ENCODE results near the gene CA4. TPM values are rescaled to one million over a fixed set of nuclear protein-coding genes. Genes with fewer than 3 reads are reported as not detected.
A peak's percentile ranks its signal among the peaks of the same experiment; 100 is the strongest.
"Not testable (repeated sequence)": the region's sequence is repeated elsewhere in the genome, so short reads cannot be mapped to it uniquely, and the experiment has no call there.

The CA4 gene
- not detected in 3 replicates for total RNA-seq
- long read RNA-seq, result 0 reads

- Mint-ChIP-seq H3K4me3 (ENCODE audit: unreplicated experiment) (peak within 1 kb of the TSS; percentile 51), H3K27ac (ENCODE audit: unreplicated experiment) (no peak within 1 kb of the TSS), H3K4me1 (ENCODE audit: low read depth) (peaks cover 18% of the 10 kb centered on the region), H3K9me3 (ENCODE audit: low read depth) (no peaks in the 10 kb centered on the region), H3K27me3 (ENCODE audit: low read depth) (peaks cover 51% of the 10 kb centered on the region), H3K36me3 (ENCODE audit: low read depth) (no peaks in the 10 kb centered on the region)
- TF ChIP-seq, protein P1, sequence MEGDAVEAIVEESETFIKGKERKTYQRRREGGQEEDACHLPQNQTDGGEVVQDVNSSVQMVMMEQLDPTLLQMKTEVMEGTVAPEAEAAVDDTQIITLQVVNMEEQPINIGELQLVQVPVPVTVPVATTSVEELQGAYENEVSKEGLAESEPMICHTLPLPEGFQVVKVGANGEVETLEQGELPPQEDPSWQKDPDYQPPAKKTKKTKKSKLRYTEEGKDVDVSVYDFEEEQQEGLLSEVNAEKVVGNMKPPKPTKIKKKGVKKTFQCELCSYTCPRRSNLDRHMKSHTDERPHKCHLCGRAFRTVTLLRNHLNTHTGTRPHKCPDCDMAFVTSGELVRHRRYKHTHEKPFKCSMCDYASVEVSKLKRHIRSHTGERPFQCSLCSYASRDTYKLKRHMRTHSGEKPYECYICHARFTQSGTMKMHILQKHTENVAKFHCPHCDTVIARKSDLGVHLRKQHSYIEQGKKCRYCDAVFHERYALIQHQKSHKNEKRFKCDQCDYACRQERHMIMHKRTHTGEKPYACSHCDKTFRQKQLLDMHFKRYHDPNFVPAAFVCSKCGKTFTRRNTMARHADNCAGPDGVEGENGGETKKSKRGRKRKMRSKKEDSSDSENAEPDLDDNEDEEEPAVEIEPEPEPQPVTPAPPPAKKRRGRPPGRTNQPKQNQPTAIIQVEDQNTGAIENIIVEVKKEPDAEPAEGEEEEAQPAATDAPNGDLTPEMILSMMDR (IDR thresholded peaks at IDR 0.05), result no peak
- DNase-seq (ENCODE audit: low spot score), result no peak
Observed at GRCh38 chr17:60149691-60150582, at the start of gene CA4. TSS of gene CA4 (plus strand) at chr17:60149973. CDS start at chr17:60150035, 62 bp downstream.

DNA sequence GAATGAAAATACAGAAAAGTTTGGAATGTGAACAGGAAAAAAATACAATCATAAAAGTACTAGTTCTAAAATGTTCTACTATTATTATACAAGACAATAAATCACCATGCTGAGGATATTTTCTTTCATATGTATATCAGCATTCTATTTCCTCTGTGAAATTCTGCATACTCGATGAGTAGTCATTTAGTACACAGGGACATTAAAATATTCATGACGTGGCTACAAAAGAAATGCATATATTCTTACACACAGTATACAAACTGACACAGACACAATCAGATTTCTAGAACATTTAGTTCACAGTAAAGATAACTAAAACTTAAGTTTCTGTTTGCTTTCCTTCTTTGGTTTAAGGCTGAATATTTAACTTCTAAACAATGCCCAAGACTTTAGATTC, 49.2 kb upstream of the CA4 start:
- not testable (repeated sequence) for H3K9me3 Mint-ChIP-seq (ENCODE audit: low read depth); H3K27me3 Mint-ChIP-seq (ENCODE audit: low read depth); H3K27ac Mint-ChIP-seq (ENCODE audit: unreplicated experiment); H3K4me3 Mint-ChIP-seq (ENCODE audit: unreplicated experiment); DNase-seq (ENCODE audit: low spot score); H3K36me3 Mint-ChIP-seq (ENCODE audit: low read depth)
- peaks cover 12% of the 10 kb centered on the region for H3K4me1 Mint-ChIP-seq (ENCODE audit: low read depth)

DNA sequence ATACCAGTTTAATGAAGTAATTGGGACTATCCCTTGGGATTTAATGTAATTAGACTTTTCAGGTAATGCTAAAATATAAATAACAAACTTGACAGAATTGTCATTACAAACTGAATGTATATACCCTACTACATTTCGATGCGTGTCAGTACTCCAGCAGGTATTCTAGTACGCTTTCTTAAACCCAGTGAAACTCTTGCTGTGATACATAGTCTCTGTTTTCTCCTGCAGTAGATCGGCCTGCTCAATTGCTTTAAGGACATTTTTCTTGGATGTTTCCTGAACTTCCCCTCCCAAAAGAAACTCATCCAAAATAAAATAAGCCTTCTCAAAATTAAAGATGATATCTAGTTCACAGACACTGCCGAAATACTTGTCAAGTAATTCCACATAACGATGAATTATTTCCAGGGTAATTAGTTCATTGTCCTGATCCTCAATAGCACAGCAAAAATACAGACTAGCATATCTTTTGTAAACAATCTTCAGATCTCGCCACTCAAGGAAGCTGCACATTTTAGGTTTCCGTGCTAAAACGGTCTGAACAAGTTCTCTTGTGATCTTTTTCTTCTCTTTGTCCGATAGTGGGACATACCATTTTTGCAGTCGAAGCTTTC, 47.6 kb upstream of the CA4 start:
- Mint-ChIP-seq H3K27ac (ENCODE audit: unreplicated experiment) (peak overlapping the region; percentile 29), H3K4me1 (ENCODE audit: low read depth) (peaks cover 19% of the 10 kb centered on the region)
- H3K4me3 Mint-ChIP-seq (ENCODE audit: unreplicated experiment); DNase-seq (ENCODE audit: low spot score); H3K9me3 Mint-ChIP-seq (ENCODE audit: low read depth); H3K27me3 Mint-ChIP-seq (ENCODE audit: low read depth); H3K36me3 Mint-ChIP-seq (ENCODE audit: low read depth): not testable (repeated sequence)

GRCh38 chr17:60102632-60103096, 47.1 kb upstream of the CA4 start:
- H3K4me3 Mint-ChIP-seq (ENCODE audit: unreplicated experiment), result no peak overlapping the region
- peaks cover 19% of the 10 kb centered on the region for H3K4me1 Mint-ChIP-seq (ENCODE audit: low read depth)
- H3K36me3 Mint-ChIP-seq (ENCODE audit: low read depth), result no peaks in the 10 kb centered on the region
- no peaks in the 10 kb centered on the region for H3K9me3 Mint-ChIP-seq (ENCODE audit: low read depth)
- DNase-seq (ENCODE audit: low spot score), result no peak
- TF ChIP-seq, protein P1 (IDR thresholded peaks at IDR 0.05), result no peak
- no peaks in the 10 kb centered on the region for H3K27me3 Mint-ChIP-seq (ENCODE audit: low read depth)
- peak overlapping the region; percentile 29 for H3K27ac Mint-ChIP-seq (ENCODE audit: unreplicated experiment)

DNA sequence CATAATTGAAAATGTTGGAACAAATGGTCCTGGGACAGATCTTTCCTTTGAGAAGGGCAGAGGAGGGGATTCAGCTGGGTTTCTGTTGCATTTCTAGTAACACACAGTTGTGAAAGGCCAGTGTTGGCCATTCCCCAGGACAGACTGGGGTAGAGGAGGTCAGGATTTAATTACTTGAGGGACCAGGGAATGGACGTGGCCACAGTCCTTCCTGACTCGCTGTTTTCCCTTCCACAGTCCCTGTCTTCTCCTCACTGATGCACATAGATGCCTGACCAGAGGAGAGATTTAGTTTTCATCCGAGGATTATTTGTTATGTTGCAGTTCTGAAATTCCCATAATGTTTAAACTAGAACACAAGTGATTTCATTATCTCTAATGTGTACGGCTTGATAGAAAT, 45.8 kb upstream of the CA4 start:
- no peaks in the 10 kb centered on the region for H3K36me3 Mint-ChIP-seq (ENCODE audit: low read depth)
- H3K9me3 Mint-ChIP-seq (ENCODE audit: low read depth), result no peaks in the 10 kb centered on the region
- H3K27me3 Mint-ChIP-seq (ENCODE audit: low read depth), result no peaks in the 10 kb centered on the region
- no peak overlapping the region for H3K27ac Mint-ChIP-seq (ENCODE audit: unreplicated experiment)
- no peak overlapping the region for H3K4me3 Mint-ChIP-seq (ENCODE audit: unreplicated experiment)
- H3K4me1 Mint-ChIP-seq (ENCODE audit: low read depth), result peaks cover 19% of the 10 kb centered on the region
- no peak for DNase-seq (ENCODE audit: low spot score)
- TF ChIP-seq, protein P1 (IDR thresholded peaks at IDR 0.05), result no peak

GRCh38 chr17:60106340-60107059, 43.3 kb upstream of the CA4 start:
- H3K4me3 Mint-ChIP-seq (ENCODE audit: unreplicated experiment), result no peak overlapping the region
- peaks cover 10% of the 10 kb centered on the region for H3K4me1 Mint-ChIP-seq (ENCODE audit: low read depth)
- no peak for DNase-seq (ENCODE audit: low spot score)
- H3K27ac Mint-ChIP-seq (ENCODE audit: unreplicated experiment), result no peak overlapping the region
- H3K36me3 Mint-ChIP-seq (ENCODE audit: low read depth), result no peaks in the 10 kb centered on the region
- peaks cover 3% of the 10 kb centered on the region for H3K27me3 Mint-ChIP-seq (ENCODE audit: low read depth)
- no peaks in the 10 kb centered on the region for H3K9me3 Mint-ChIP-seq (ENCODE audit: low read depth)
- TF ChIP-seq, protein P1 (IDR thresholded peaks at IDR 0.05), result no peak

Measured in chondrocyte (in vitro differentiated cells).